Peyer's patch (tissue), 4 donors: ENCODE results near the gene MAPK10.

Source experiments
- POLR2A ChIP-seq, 2 donors: fragments of 450-650 bp; IDR thresholded peaks; one replicate each; pipeline ENCODE4 v1.5.1; 2017; ENCODE audit warnings: antibody characterized with exemption in 2 of 2, mild to moderate bottlenecking in 2 of 2, moderate library complexity in 2 of 2
- TF ChIP-seq, protein P1 (sequence below), 6 experiments: fragments of 450-650 bp in 4 of 6; fragments of 200-600 bp in 2 of 6; sonication (generic) in 1 of 6; IDR thresholded peaks; one replicate each; pipeline ENCODE4 v1.5.1; 2017 to 2019; ENCODE audit warnings: antibody characterized with exemption in 6 of 6, mild to moderate bottlenecking in 3 of 6, moderate library complexity in 1 of 6

DNA sequence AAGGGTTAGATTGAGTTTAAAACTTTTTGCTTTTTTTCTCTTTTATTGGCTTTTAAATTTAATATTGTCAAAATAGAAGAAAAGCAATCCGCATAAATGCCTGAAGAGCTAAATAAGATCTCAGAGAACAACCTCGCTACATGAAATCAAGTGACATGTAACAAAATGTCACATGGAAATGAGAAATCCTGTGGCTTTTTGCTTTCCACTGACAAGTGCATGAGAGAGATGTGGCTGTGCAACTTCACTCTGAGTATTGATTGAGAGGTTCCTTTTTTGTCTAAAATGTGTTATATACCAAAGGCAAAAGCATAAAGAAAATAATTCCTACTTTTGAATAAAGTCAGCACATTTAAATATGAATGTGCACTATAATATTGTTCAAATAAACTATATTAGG lies 263.5 kb downstream of the MAPK10 start:
- TF ChIP-seq, protein P1, sequence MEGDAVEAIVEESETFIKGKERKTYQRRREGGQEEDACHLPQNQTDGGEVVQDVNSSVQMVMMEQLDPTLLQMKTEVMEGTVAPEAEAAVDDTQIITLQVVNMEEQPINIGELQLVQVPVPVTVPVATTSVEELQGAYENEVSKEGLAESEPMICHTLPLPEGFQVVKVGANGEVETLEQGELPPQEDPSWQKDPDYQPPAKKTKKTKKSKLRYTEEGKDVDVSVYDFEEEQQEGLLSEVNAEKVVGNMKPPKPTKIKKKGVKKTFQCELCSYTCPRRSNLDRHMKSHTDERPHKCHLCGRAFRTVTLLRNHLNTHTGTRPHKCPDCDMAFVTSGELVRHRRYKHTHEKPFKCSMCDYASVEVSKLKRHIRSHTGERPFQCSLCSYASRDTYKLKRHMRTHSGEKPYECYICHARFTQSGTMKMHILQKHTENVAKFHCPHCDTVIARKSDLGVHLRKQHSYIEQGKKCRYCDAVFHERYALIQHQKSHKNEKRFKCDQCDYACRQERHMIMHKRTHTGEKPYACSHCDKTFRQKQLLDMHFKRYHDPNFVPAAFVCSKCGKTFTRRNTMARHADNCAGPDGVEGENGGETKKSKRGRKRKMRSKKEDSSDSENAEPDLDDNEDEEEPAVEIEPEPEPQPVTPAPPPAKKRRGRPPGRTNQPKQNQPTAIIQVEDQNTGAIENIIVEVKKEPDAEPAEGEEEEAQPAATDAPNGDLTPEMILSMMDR (IDR thresholded peaks at IDR 0.05) = no peak
- TF ChIP-seq POLR2A (IDR thresholded peaks at IDR 0.05) = no peak
